Upper lobe of left lung (tissue), 4 donors: Measurements from ENCODE around the gene DEGS1.

Source experiments
- POLR2AphosphoS5 ChIP-seq, 2 donors: sonication (generic); formaldehyde crosslinking; IDR thresholded peaks; one replicate each; pipeline ENCODE4 v1.5.1; 2017; ENCODE audit warnings: antibody characterized with exemption in 2 of 2
- TF ChIP-seq, protein P1 (sequence below), 6 experiments: fragments of 450-650 bp in 4 of 6; fragments of 200-600 bp in 2 of 6; sonication (generic) in 2 of 6; IDR thresholded peaks; one replicate each; pipeline ENCODE4 v1.5.1; 2016 to 2019; ENCODE audit warnings: antibody characterized with exemption in 6 of 6

- TF ChIP-seq, protein P1, sequence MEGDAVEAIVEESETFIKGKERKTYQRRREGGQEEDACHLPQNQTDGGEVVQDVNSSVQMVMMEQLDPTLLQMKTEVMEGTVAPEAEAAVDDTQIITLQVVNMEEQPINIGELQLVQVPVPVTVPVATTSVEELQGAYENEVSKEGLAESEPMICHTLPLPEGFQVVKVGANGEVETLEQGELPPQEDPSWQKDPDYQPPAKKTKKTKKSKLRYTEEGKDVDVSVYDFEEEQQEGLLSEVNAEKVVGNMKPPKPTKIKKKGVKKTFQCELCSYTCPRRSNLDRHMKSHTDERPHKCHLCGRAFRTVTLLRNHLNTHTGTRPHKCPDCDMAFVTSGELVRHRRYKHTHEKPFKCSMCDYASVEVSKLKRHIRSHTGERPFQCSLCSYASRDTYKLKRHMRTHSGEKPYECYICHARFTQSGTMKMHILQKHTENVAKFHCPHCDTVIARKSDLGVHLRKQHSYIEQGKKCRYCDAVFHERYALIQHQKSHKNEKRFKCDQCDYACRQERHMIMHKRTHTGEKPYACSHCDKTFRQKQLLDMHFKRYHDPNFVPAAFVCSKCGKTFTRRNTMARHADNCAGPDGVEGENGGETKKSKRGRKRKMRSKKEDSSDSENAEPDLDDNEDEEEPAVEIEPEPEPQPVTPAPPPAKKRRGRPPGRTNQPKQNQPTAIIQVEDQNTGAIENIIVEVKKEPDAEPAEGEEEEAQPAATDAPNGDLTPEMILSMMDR (IDR thresholded peaks at IDR 0.05): no peak
- TF ChIP-seq POLR2AphosphoS5 (IDR thresholded peaks at IDR 0.05): no peak
Observed at GRCh38 chr1:224234017-224234416, 51.0 kb downstream of the DEGS1 start.
